Type B pancreatic cell (in vitro differentiated cells): ENCODE measurements around the gene SLMAP. TPM values are rescaled to one million over a fixed set of nuclear protein-coding genes. Genes with fewer than 3 reads are reported as not detected.

Experiments
- DNase-seq: peaks from one replicate; pipeline ENCODE4 v3.0.0; 2021; ENCODE audit warnings: mixed read lengths; ENCODE audit not compliant: unreplicated experiment; ENCODE audit errors: extremely low spot score
- H3K27ac Mint-ChIP-seq: 2 replicates; pipeline ENCODE4 v1.8.0; 2021; ENCODE audit warnings: mild to moderate bottlenecking, mixed read lengths
- H3K27me3 Mint-ChIP-seq: 2 replicates; pipeline ENCODE4 v1.8.0; 2021; ENCODE audit warnings: mixed read lengths
- H3K36me3 Mint-ChIP-seq: 2 replicates; pipeline ENCODE4 v1.8.0; 2021; ENCODE audit warnings: mixed read lengths
- H3K4me1 Mint-ChIP-seq: one replicate; pipeline ENCODE4 v1.8.0; 2021; ENCODE audit warnings: mixed read lengths; ENCODE audit not compliant: unreplicated experiment
- H3K4me3 Mint-ChIP-seq: 2 replicates; pipeline ENCODE4 v1.8.0; 2021; ENCODE audit warnings: mild to moderate bottlenecking, mixed read lengths
- H3K9me3 Mint-ChIP-seq: 2 replicates; pipeline ENCODE4 v1.8.0; 2021; ENCODE audit warnings: mixed read lengths
- total RNA-seq: library from RNA; stranded (reverse); gene quantifications from 2 replicates; pipeline ENCODE4 v1.2.1, GENCODE V29; 2021; ENCODE audit warnings: low replicate concordance
- TF ChIP-seq, protein P1 (sequence below): fragments of 200-600 bp; sonication (generic); conservative IDR thresholded peaks from 2 replicates; pipeline ENCODE4 v1.5.0; 2021; ENCODE audit warnings: antibody characterized with exemption, mild to moderate bottlenecking

SLMAP gene
- total RNA-seq, 1 donor from 2014 or later, result 55.1 TPM

DNA sequence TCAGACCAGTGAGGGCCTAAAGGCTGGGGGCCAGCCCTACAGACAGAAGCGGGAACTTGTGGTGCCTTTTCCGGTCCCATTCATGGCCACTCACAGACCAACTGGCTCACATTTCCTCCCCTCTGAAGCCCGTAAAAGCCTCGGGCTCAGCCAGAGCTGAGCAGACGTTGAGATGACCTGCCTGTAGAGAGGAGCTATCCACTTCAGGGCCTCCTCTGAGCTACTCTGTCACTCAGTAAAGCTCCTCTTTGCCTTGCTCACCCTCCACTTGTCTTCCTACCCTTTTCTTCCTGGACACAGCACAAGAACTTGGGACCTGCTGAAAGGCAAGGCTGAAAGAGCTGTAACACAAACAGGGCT lies 53.5 kb downstream of the SLMAP start:
- H3K4me3 Mint-ChIP-seq, result no peak overlapping the region
- peaks cover 5% of the 10 kb centered on the region for H3K4me1 Mint-ChIP-seq
- no peaks in the 10 kb centered on the region for H3K27me3 Mint-ChIP-seq
- H3K27ac Mint-ChIP-seq, result no peak overlapping the region
- no peak for DNase-seq
- TF ChIP-seq, protein P1, sequence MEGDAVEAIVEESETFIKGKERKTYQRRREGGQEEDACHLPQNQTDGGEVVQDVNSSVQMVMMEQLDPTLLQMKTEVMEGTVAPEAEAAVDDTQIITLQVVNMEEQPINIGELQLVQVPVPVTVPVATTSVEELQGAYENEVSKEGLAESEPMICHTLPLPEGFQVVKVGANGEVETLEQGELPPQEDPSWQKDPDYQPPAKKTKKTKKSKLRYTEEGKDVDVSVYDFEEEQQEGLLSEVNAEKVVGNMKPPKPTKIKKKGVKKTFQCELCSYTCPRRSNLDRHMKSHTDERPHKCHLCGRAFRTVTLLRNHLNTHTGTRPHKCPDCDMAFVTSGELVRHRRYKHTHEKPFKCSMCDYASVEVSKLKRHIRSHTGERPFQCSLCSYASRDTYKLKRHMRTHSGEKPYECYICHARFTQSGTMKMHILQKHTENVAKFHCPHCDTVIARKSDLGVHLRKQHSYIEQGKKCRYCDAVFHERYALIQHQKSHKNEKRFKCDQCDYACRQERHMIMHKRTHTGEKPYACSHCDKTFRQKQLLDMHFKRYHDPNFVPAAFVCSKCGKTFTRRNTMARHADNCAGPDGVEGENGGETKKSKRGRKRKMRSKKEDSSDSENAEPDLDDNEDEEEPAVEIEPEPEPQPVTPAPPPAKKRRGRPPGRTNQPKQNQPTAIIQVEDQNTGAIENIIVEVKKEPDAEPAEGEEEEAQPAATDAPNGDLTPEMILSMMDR, result no peak
- H3K36me3 Mint-ChIP-seq, result peaks cover 5% of the 10 kb centered on the region
- no peaks in the 10 kb centered on the region for H3K9me3 Mint-ChIP-seq

DNA sequence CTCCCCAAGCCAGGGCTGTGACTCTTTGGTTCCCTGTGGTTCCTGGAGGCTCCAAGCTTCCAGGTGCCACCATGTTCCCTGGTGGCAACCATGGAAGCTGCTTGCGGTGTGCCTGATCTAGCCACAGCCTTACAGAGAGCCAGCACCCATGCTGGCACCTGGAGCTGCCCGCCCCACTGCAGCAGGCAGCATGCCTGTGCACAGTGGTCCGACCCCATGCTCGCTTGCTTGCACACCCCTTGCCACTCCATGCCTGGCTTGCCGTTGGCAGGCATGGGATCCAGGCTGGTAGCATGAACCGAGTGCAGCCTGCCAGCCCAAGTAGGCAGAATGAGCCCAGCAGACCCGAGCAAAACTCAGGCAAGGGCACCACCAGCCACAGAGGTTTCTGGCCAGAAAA lies 53.9 kb downstream of the SLMAP start:
- Mint-ChIP-seq H3K27ac (no peak overlapping the region), H3K4me1 (peaks cover 5% of the 10 kb centered on the region), H3K27me3 (no peaks in the 10 kb centered on the region), H3K9me3 (no peaks in the 10 kb centered on the region), H3K36me3 (peaks cover 5% of the 10 kb centered on the region), H3K4me3 (no peak overlapping the region)
- TF ChIP-seq, protein P1, result no peak
- no peak for DNase-seq

GRCh38 chr3:57810471-57811137 lies 54.5 kb downstream of the SLMAP start:
- TF ChIP-seq, protein P1, result no peak
- no peak for DNase-seq
- no peaks in the 10 kb centered on the region for H3K27me3 Mint-ChIP-seq
- H3K27ac Mint-ChIP-seq, result no peak overlapping the region
- H3K36me3 Mint-ChIP-seq, result peaks cover 5% of the 10 kb centered on the region
- no peaks in the 10 kb centered on the region for H3K9me3 Mint-ChIP-seq
- peaks cover 5% of the 10 kb centered on the region for H3K4me1 Mint-ChIP-seq
- H3K4me3 Mint-ChIP-seq, result no peak overlapping the region

- TF ChIP-seq, protein P1, result no peak
- no peaks in the 10 kb centered on the region for H3K36me3 Mint-ChIP-seq
- no peaks in the 10 kb centered on the region for H3K27me3 Mint-ChIP-seq
- H3K9me3 Mint-ChIP-seq, result no peaks in the 10 kb centered on the region
- H3K4me1 Mint-ChIP-seq, result peaks cover 14% of the 10 kb centered on the region
- DNase-seq, result no peak
- H3K27ac Mint-ChIP-seq, result no peak overlapping the region
- H3K4me3 Mint-ChIP-seq, result no peak overlapping the region
Measured at GRCh38 chr3:57815036-57815435, 58.9 kb downstream of the SLMAP start.

GRCh38 chr3:57816471-57817095 lies 60.5 kb downstream of the SLMAP start:
- H3K27ac Mint-ChIP-seq, result peak overlapping the region; percentile 30
- TF ChIP-seq, protein P1, result no peak
- DNase-seq, result no peak
- H3K27me3 Mint-ChIP-seq, result no peaks in the 10 kb centered on the region
- no peaks in the 10 kb centered on the region for H3K36me3 Mint-ChIP-seq
- peaks cover 19% of the 10 kb centered on the region for H3K4me1 Mint-ChIP-seq
- peak overlapping the region; percentile 2 for H3K4me3 Mint-ChIP-seq
- no peaks in the 10 kb centered on the region for H3K9me3 Mint-ChIP-seq
